HG03159 (cell line): ENCODE measurements around the gene ZC3H18.
A peak's percentile ranks its signal among the peaks of the same experiment; 100 is the strongest.

Experiments used
- ATAC-seq: cut with Tn5 transposase; IDR thresholded peaks from one replicate; pipeline ENCODE4 v1.9.1; 2021; ENCODE audit warnings: mild to moderate bottlenecking, moderate library complexity; ENCODE audit not compliant: unreplicated experiment

The ZC3H18 gene

GRCh38 chr16:88636488-88637265 lies 66.5 kb downstream of the ZC3H18 start:
- no peak for ATAC-seq

GRCh38 chr16:88638323-88639230 lies 68.4 kb downstream of the ZC3H18 start, which contains the start of gene IL17C:
IL17C (plus strand) TSS chr16:88638572; CDS start chr16:88638642, 70 bp downstream.
- no peak for ATAC-seq

- ATAC-seq, result no peak
Measured at GRCh38 chr16:88639231-88640038, 69.2 kb downstream of the ZC3H18 start.

- no peak for ATAC-seq
Measured at GRCh38 chr16:88640039-88640495, 69.9 kb downstream of the ZC3H18 start.

- ATAC-seq, result no peak
Measured at GRCh38 chr16:88640498-88641247, 70.5 kb downstream of the ZC3H18 start.

- ATAC-seq, result no peak
Measured at GRCh38 chr16:88642881-88643643, 72.9 kb downstream of the ZC3H18 start.

GRCh38 chr16:88643644-88643932 lies 73.4 kb downstream of the ZC3H18 start:
- ATAC-seq, result no peak

- no peak for ATAC-seq
Measured at GRCh38 chr16:88645455-88645854, 75.3 kb downstream of the ZC3H18 start.

GRCh38 chr16:88645941-88646340 lies 75.7 kb downstream of the ZC3H18 start:
- ATAC-seq, result no peak

GRCh38 chr16:88646345-88647034 lies 76.3 kb downstream of the ZC3H18 start:
- no peak for ATAC-seq

GRCh38 chr16:88647178-88648070 lies 77.2 kb downstream of the ZC3H18 start:
- ATAC-seq, result no peak

- no peak for ATAC-seq
Measured at GRCh38 chr16:88649195-88649923, 79.2 kb downstream of the ZC3H18 start.

GRCh38 chr16:88649924-88650748 lies 79.9 kb downstream of the ZC3H18 start:
- peak; percentile 10 for ATAC-seq

GRCh38 chr16:88650749-88651275 lies 80.6 kb downstream of the ZC3H18 start, which contains the start of gene CYBA:
CYBA (minus strand) TSS chr16:88651053; CDS start chr16:88651013, 40 bp downstream.
- ATAC-seq, result peak; percentile 70

- ATAC-seq, result peak; percentile 73
Measured at GRCh38 chr16:88651276-88651988, 81.2 kb downstream of the ZC3H18 start.
